NB4 (cell line): ENCODE data around the gene PRRC2B.

Source experiments
- DNase-seq: peaks from one replicate; pipeline ENCODE4 v3.0.0; 2010; ENCODE audit warnings: low read depth
- H3K4me3 ChIP-seq: one replicate; pipeline ENCODE4 v1.5.1; 2011; ENCODE audit warnings: mild to moderate bottlenecking, low read depth, low read length, moderate library complexity
- CTCF ChIP-seq: IDR thresholded peaks from one replicate; pipeline ENCODE4 v1.5.1; 2012; ENCODE audit warnings: low read depth, low read length
- MYC ChIP-seq: IDR thresholded peaks from 2 replicates; pipeline ENCODE4 v1.6.1; 2011; ENCODE audit warnings: low read depth, low read length
- POLR2A ChIP-seq: IDR thresholded peaks from 2 replicates; pipeline ENCODE4 v1.6.1; 2011; ENCODE audit warnings: mild to moderate bottlenecking; ENCODE audit not compliant: insufficient read length; ENCODE audit errors: extremely low read depth
- TF ChIP-seq, protein P1 (sequence below): IDR thresholded peaks from 2 replicates; pipeline ENCODE4 v1.6.1; 2011; ENCODE audit warnings: low read depth, low read length

The PRRC2B gene

GRCh38 chr9:131442351-131442750 is 48.5 kb downstream of the PRRC2B start:
- no peak overlapping the region for H3K4me3 ChIP-seq
- no peak for DNase-seq
- TF ChIP-seq, protein P1, sequence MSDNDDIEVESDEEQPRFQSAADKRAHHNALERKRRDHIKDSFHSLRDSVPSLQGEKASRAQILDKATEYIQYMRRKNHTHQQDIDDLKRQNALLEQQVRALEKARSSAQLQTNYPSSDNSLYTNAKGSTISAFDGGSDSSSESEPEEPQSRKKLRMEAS, result no peak
- TF ChIP-seq CTCF, result no peak
- no peak for TF ChIP-seq POLR2A
- no peak for TF ChIP-seq MYC

DNA sequence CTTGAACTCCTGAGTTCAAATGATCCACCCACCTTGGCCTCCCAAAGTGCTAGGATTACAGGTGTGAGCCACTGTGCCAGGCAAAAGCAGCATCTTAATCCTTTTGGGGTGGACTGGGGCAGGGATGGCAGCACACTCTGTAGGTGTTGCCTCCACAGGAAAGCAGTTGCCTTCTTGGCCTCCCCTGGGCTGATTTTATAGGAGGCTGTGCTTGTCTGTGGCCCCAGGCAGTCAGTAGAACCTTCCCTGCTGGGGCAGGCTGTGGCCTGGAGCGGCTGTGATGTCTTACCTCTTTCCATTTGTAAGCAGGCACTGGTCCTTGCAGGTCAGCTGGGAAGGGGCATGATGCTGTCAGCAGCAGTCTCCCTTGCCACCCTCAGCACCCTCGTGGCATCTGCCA is 49.8 kb downstream of the PRRC2B start:
- DNase-seq, result no peak
- no peak for TF ChIP-seq MYC
- TF ChIP-seq CTCF, result no peak
- no peak for TF ChIP-seq POLR2A
- TF ChIP-seq, protein P1, result no peak
- no peak overlapping the region for H3K4me3 ChIP-seq

- no peak overlapping the region for H3K4me3 ChIP-seq
- no peak for DNase-seq
- TF ChIP-seq POLR2A, result no peak
- TF ChIP-seq, protein P1, result no peak
- no peak for TF ChIP-seq CTCF
- TF ChIP-seq MYC, result no peak
Observed at GRCh38 chr9:131446276-131446675, 52.4 kb downstream of the PRRC2B start.

DNA sequence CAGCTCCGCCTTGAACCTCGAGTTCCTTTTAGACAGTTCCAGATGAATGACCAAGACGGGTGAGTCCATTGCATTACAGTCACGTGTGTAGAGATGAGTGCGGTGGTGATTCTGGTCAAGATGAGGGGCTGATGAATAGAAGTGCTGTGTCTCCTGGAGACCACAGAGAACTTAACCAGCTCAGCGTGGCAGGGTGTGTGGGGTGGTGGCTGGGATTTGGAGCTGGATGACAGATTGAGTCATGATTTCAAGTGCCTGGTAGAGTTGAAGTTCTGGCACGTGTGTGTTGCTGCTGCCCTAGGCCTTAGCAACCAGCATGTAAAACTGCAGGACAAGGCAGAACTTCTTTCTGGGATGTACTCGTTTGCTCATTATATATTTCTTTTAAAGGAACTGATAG is 53.3 kb downstream of the PRRC2B start:
- TF ChIP-seq MYC, result no peak
- TF ChIP-seq POLR2A, result no peak
- TF ChIP-seq, protein P1, result no peak
- no peak for TF ChIP-seq CTCF
- H3K4me3 ChIP-seq, result no peak overlapping the region
- no peak for DNase-seq

GRCh38 chr9:131447600-131447999 is 53.7 kb downstream of the PRRC2B start:
- no peak overlapping the region for H3K4me3 ChIP-seq
- no peak for TF ChIP-seq CTCF
- no peak for TF ChIP-seq POLR2A
- TF ChIP-seq MYC, result no peak
- TF ChIP-seq, protein P1, result no peak

GRCh38 chr9:131448818-131449217 is 54.9 kb downstream of the PRRC2B start:
- TF ChIP-seq POLR2A (no peak), CTCF (no peak)
- TF ChIP-seq, protein P1, result no peak
- DNase-seq, result no peak
- no peak overlapping the region for H3K4me3 ChIP-seq

More at GRCh38 chr9:131447600-131447999, 53.7 kb downstream of the PRRC2B start:
- DNase-seq, result no peak
